A549 (cell line): Measurements from ENCODE around the gene WDFY2.

ENCODE experiments used
- BCL3 ChIP-seq: fragments of >200 bp; sonication (Bioruptor Twin); formaldehyde crosslinking; IDR thresholded peaks from 3 replicates; pipeline ENCODE4 v1.6.1; 2016
- CTCF ChIP-seq: fragments of >200 bp; sonication (Bioruptor Twin); formaldehyde crosslinking; IDR thresholded peaks from 3 replicates; pipeline ENCODE4 v1.5.1; 2016
- HDAC2 ChIP-seq: fragments of 200-600 bp; sonication (generic); IDR thresholded peaks from 2 replicates; pipeline ENCODE4 v1.6.1; 2016
- PBX3 ChIP-seq: IDR thresholded peaks from 2 replicates; pipeline ENCODE4 v1.6.1; 2012
- POLR2A ChIP-seq: IDR thresholded peaks from 2 replicates; pipeline ENCODE4 v1.6.1; 2012; ENCODE audit warnings: mild to moderate bottlenecking, low read length

GRCh38 chr13:51786425-51787265 lies 202.4 kb downstream of the WDFY2 start:
- TF ChIP-seq CTCF (no peak), BCL3 (no peak), POLR2A (no peak), PBX3 (no peak), HDAC2 (no peak)
